Immature natural killer cell (primary cell): ENCODE measurements around the gene FIGNL2. TPM values are rescaled to one million over a fixed set of nuclear protein-coding genes. Genes with fewer than 3 reads are reported as not detected.

Experiments
- polyA plus RNA-seq, 3 donors: library from polyadenylated mRNA; unstranded; fragments of 300-500 nt; fragmentation: Illumina TruSeq; gene quantifications; one replicate each; pipeline ENCODE4 v1.2.3, GENCODE V29; 2021

FIGNL2 gene
- polyA plus RNA-seq, 3 donors from 2014 or later, result 0.07 TPM; not detected in 2

Other genes starting within 250 kb of the FIGNL2 start
- not detected for gene ANKRD33, start 39.4 kb upstream of the FIGNL2 start, polyA plus RNA-seq
- under 1 TPM in 1 of 3 donors, not detected in 2; 0.14 TPM for gene ACVRL1, start 58.8 kb upstream of the FIGNL2 start, polyA plus RNA-seq
- gene ACVR1B, start 103.0 kb upstream of the FIGNL2 start, polyA plus RNA-seq, result 1 to 10 TPM in 1 of 3 donors, under 1 TPM in 1, not detected in 1; 0.52 to 1.4 TPM
- 1 to 10 TPM; 1.1 to 3.1 (median 1.2) TPM for gene TAMALIN, start 158.2 kb upstream of the FIGNL2 start, polyA plus RNA-seq
- 1 to 10 TPM in 2 of 3 donors, under 1 TPM in 1; 0.83 to 2.1 (median 1.3) TPM for gene NR4A1, start 202.7 kb upstream of the FIGNL2 start, polyA plus RNA-seq
- 10 to 100 TPM; 25.8 to 50.8 (median 32.2) TPM for gene ATG101, start 221.3 kb upstream of the FIGNL2 start, polyA plus RNA-seq
- gene SMIM41, start 231.0 kb upstream of the FIGNL2 start, polyA plus RNA-seq, result not detected